IMR-90 (cell line): ENCODE results near the gene ERBB4. TPM values are rescaled to one million over a fixed set of nuclear protein-coding genes. Genes with fewer than 3 reads are reported as not detected.

Source experiments
- ATAC-seq: fragments of 200-7000 bp; cut with Tn5 transposase; 2 replicates; pipeline ENCODE4 v1.9.1; 2020; ENCODE audit warnings: low read depth, mild to moderate bottlenecking, moderate library complexity
- BruUV-seq: library from RNA; stranded (reverse); fragments of 400-500 nt; replicated peaks from 2 replicates; lab custom pipeline; 2021; lab: Mats Ljungman, UMichigan
- CTCF ChIA-PET: fragments of 300-600 bp; formaldehyde crosslinking; extraction: SDS; loops from one replicate; lab custom pipeline; 2021; ENCODE audit warnings: antibody characterized with exemption; lab: Yijun Ruan, JAX
- POLR2A ChIA-PET: fragments of 300-600 bp; sonication (Branson Sonifier 250); formaldehyde crosslinking; loops from one replicate; lab custom pipeline; 2022; ENCODE audit warnings: antibody characterized with exemption; ENCODE audit not compliant: unreplicated experiment; lab: Charles Lee
- DNase-seq: peaks from one replicate; pipeline ENCODE4 v3.0.0; 2013
- H2AFZ ChIP-seq: replicated peaks from 2 replicates; pipeline ENCODE3; 2013; ENCODE audit warnings: low read length, mild to moderate bottlenecking; ENCODE audit not compliant: poor library complexity
- H2AK5ac ChIP-seq: 2 replicates; pipeline ENCODE4 v1.6.1; 2013; ENCODE audit warnings: low read depth, low read length, inconsistent platforms
- H2AK9ac ChIP-seq: replicated peaks from 2 replicates; pipeline ENCODE3; 2013; ENCODE audit warnings: mild to moderate bottlenecking, low read depth, low read length, moderate library complexity; ENCODE audit not compliant: poor library complexity
- H2BK120ac ChIP-seq: 2 replicates; pipeline ENCODE4 v1.6.1; 2013; ENCODE audit warnings: low read depth, low read length, inconsistent platforms
- H2BK15ac ChIP-seq: 3 replicates; pipeline ENCODE4 v1.6.1; 2013; ENCODE audit warnings: low read depth, low read length, inconsistent platforms
- H2BK20ac ChIP-seq: 2 replicates; pipeline ENCODE4 v1.6.1; 2013; ENCODE audit warnings: low read depth, mild to moderate bottlenecking, inconsistent platforms, low read length, moderate library complexity
- H2BK5ac ChIP-seq: 2 replicates; pipeline ENCODE4 v1.6.1; 2013; ENCODE audit warnings: mild to moderate bottlenecking, low read depth, low read length, inconsistent platforms; ENCODE audit not compliant: poor library complexity, severe bottlenecking
- H3K14ac ChIP-seq: replicated peaks from 2 replicates; pipeline ENCODE4 v1.6.1; 2013; ENCODE audit warnings: low read depth, low read length, inconsistent platforms
- H3K18ac ChIP-seq: 2 replicates; pipeline ENCODE4 v1.6.1; 2013; ENCODE audit warnings: low read depth, low read length, control low read depth
- H3K23ac ChIP-seq: 2 replicates; pipeline ENCODE4 v1.6.1; 2013; ENCODE audit warnings: low read depth, low read length, inconsistent platforms
- H3K27ac ChIP-seq: 2 replicates; pipeline ENCODE4 v1.5.1; 2013; ENCODE audit warnings: mild to moderate bottlenecking, control low read depth, low read length; ENCODE audit not compliant: insufficient read depth
- H3K27me3 ChIP-seq: 2 replicates; pipeline ENCODE4 v1.6.1; 2013; ENCODE audit warnings: low read length; ENCODE audit not compliant: control insufficient read depth, insufficient read depth
- H3K36me3 ChIP-seq: 2 replicates; pipeline ENCODE4 v1.6.1; 2013; ENCODE audit warnings: low read length, mixed read lengths; ENCODE audit not compliant: control insufficient read depth, insufficient read depth
- H3K4ac ChIP-seq: 2 replicates; pipeline ENCODE4 v1.6.1; 2013; ENCODE audit warnings: low read depth, low read length, inconsistent platforms
- H3K4me1 ChIP-seq: 2 replicates; pipeline ENCODE4 v1.6.1; 2013; ENCODE audit warnings: low read length, mixed read lengths; ENCODE audit not compliant: control insufficient read depth, insufficient read depth
- H3K4me2 ChIP-seq: 2 replicates; pipeline ENCODE4 v1.6.1; 2013; ENCODE audit warnings: low read depth, mild to moderate bottlenecking, control low read depth, low read length, moderate library complexity
- H3K4me3 ChIP-seq: 2 replicates; pipeline ENCODE4 v1.5.1; 2013; ENCODE audit warnings: low read depth, mild to moderate bottlenecking, control low read depth, low read length, moderate library complexity; ENCODE audit not compliant: insufficient read depth
- H3K56ac ChIP-seq: 2 replicates; pipeline ENCODE4 v1.6.1; 2013; ENCODE audit warnings: low read length, inconsistent platforms; ENCODE audit not compliant: insufficient read depth; ENCODE audit errors: extremely low read depth
- H3K79me1 ChIP-seq, 2 experiments: 2 replicates each; pipeline ENCODE4 v1.6.1; 2013; ENCODE audit warnings: low read length in 2 of 2, inconsistent platforms in 1 of 2, low read depth in 1 of 2
- H3K9ac ChIP-seq: 2 replicates; pipeline ENCODE4 v1.6.1; 2013; ENCODE audit warnings: low read depth, low read length, control low read depth
- H3K9me1 ChIP-seq: 2 replicates; pipeline ENCODE4 v1.6.1; 2013; ENCODE audit warnings: low read length, inconsistent platforms; ENCODE audit not compliant: insufficient read depth
- H3K9me3 ChIP-seq: 2 replicates; pipeline ENCODE4 v1.6.1; 2013; ENCODE audit warnings: low read length; ENCODE audit not compliant: control insufficient read depth, insufficient read depth
- H4K20me1 ChIP-seq: 2 replicates; pipeline ENCODE4 v1.6.1; 2013; ENCODE audit warnings: low read length, inconsistent platforms; ENCODE audit not compliant: insufficient read depth
- H4K5ac ChIP-seq: 2 replicates; pipeline ENCODE4 v1.6.1; 2013; ENCODE audit warnings: mild to moderate bottlenecking, low read depth, low read length, control low read depth
- H4K8ac ChIP-seq, 2 experiments: 2 replicates each; pipeline ENCODE4 v1.6.1; 2013; ENCODE audit warnings: low read depth in 2 of 2, low read length in 2 of 2, control low read depth in 1 of 2, inconsistent platforms in 1 of 2
- H4K91ac ChIP-seq: 2 replicates; pipeline ENCODE4 v1.6.1; 2013; ENCODE audit warnings: low read depth, low read length, inconsistent platforms; ENCODE audit not compliant: insufficient read depth
- CEBPB ChIP-seq: IDR thresholded peaks from 2 replicates; pipeline ENCODE4 v1.6.1; 2012; ENCODE audit warnings: low read depth, low read length, improper control_type of control experiment
- MAFK ChIP-seq: IDR thresholded peaks from 2 replicates; pipeline ENCODE4 v1.6.1; 2012; ENCODE audit warnings: low read depth, low read length, improper control_type of control experiment
- MAZ ChIP-seq: IDR thresholded peaks from 2 replicates; pipeline ENCODE4 v1.6.1; 2012; ENCODE audit warnings: low read depth, mild to moderate bottlenecking, low read length, improper control_type of control experiment, moderate library complexity, borderline replicate concordance
- POLR2A ChIP-seq: IDR thresholded peaks from 2 replicates; pipeline ENCODE4 v1.6.1; 2012; ENCODE audit warnings: mild to moderate bottlenecking, low read depth, low read length
- WGBS, 2 experiments: methylation state at CpG; one replicate each; pipeline versions ENCODE4 v1.1.5 to v1.1.7; 2013; ENCODE audit warnings: missing lambda C conversion rate in 2 of 2; ENCODE audit not compliant: insufficient read length in 1 of 2; ENCODE audit errors: extremely low coverage in 2 of 2; 5-methylcytosine and 5-hydroxymethylcytosine counted together
- dilution Hi-C: fragments of 300-500 bp; cut with HindIII; formaldehyde crosslinking; loops from one replicate; pipeline ENCODE4 v1.14.3; 2018; ENCODE audit warnings: low sequenced_read_pairs; ENCODE audit not compliant: unreplicated experiment
- in situ Hi-C: fragments of 300-500 bp; cut with MboI; formaldehyde crosslinking; loops from 3 replicates; pipeline ENCODE4 v1.14.3; 2019; ENCODE audit warnings: low sequenced_read_pairs, inconsistent platforms, mixed read lengths
- intact Hi-C: fragments of 100-400 bp; cut with micrococcal nuclease; formaldehyde crosslinking; loops from 2 replicates; pipeline ENCODE4 v1.10.0; 2022
- polyA plus RNA-seq, 3 experiments: library from polyadenylated mRNA; depleted of rRNA; stranded (reverse); fragments of >200 nt; gene quantifications; 2 replicates each; pipeline ENCODE4 v1.2.3, GENCODE V29; 2012; ENCODE audit warnings: low replicate concordance in 1 of 3
- total RNA-seq: library from RNA; depleted of rRNA; stranded (reverse); fragments of >200 nt; gene quantifications from 2 replicates; pipeline ENCODE4 v1.2.3, GENCODE V29; 2012

Gene ERBB4
- total and polyA plus RNA-seq, 2 of the 4 experiments (the other 2 are of a cell fraction) = not detected

- Histone ChIP-seq H3K14ac (no peak overlapping the region), H4K20me1 (no peaks in the 10 kb centered on the region), H2BK20ac (no peak overlapping the region), H2BK5ac (no peak overlapping the region), H3K9me1 (no peaks in the 10 kb centered on the region), H3K27ac (no peak overlapping the region), H4K8ac (no peak overlapping the region), H3K18ac (no peak overlapping the region), H2AK9ac (no peak overlapping the region), H3K56ac (no peak overlapping the region), H3K9me3 (no peaks in the 10 kb centered on the region; the same call in 1 of the 2 replicates), H2AK5ac (no peak overlapping the region), H3K4me1 (no peaks in the 10 kb centered on the region), H3K4me2 (no peak overlapping the region), H3K23ac (no peak overlapping the region), H3K9ac (no peak overlapping the region), H3K4ac (no peak overlapping the region), H3K27me3 (no peaks in the 10 kb centered on the region), H4K91ac (no peak overlapping the region), H3K4me3 (no peak overlapping the region), H4K5ac (no peak overlapping the region), H2AFZ (no peak overlapping the region), H3K36me3 (no peaks in the 10 kb centered on the region), H3K79me1 (no peaks in the 10 kb centered on the region), H2BK15ac (no peak overlapping the region), H2BK120ac (no peak overlapping the region)
- ChIA-PET CTCF (no interaction called here), POLR2A (no interaction called here)
- dilution Hi-C loops (no loop called here), in situ Hi-C loops (no loop called here), intact Hi-C loops (no loop called here)
- no peak for TF ChIP-seq MAFK
- peak; percentile 48; the same call in 1 of the 2 replicates for TF ChIP-seq CEBPB
- no peak for TF ChIP-seq POLR2A
- no peak for TF ChIP-seq MAZ
- DNase-seq (no peak), ATAC-seq (no peak)
- no CpG with 5 or more reads among the region's 1 CpG for WGBS, 2 experiments
- BruUV-seq = no TSS peak
Measured at GRCh38 chr2:211967234-211967633, 571.4 kb downstream of the ERBB4 start.
